ENCODE results near the gene BSPRY. TPM values are rescaled to one million over a fixed set of nuclear protein-coding genes. Genes with fewer than 3 reads are reported as not detected.
A peak's percentile ranks its signal among the peaks of the same experiment; 100 is the strongest.

The BSPRY gene
- total RNA-seq, 1 experiment from 2014 or later = 6.4 TPM

- CTCF ChIA-PET = no interaction called here
- no peaks in the 10 kb centered on the region for H3K9me3 Mint-ChIP-seq
- no peak overlapping the region for H3K4me3 Mint-ChIP-seq
- DNase-seq (ENCODE audit: low spot score) = no peak
- no peak overlapping the region for H3K27ac Mint-ChIP-seq
- POLR2A ChIA-PET = no interaction called here
- TF ChIP-seq NR2C2 (CRISPR knock-in tag; IDR thresholded peaks at IDR 0.05) (no peak), TP53 (CRISPR knock-in tag; IDR thresholded peaks at IDR 0.05) (no peak), ZNF396 (CRISPR knock-in tag; IDR thresholded peaks at IDR 0.05; ENCODE audit: borderline replicate concordance) (no peak), MLX (CRISPR knock-in tag; IDR thresholded peaks at IDR 0.05) (no peak), HMGA2 (CRISPR knock-in tag; IDR thresholded peaks at IDR 0.05) (no peak), FOXP4 (CRISPR knock-in tag; IDR thresholded peaks at IDR 0.05) (no peak), FOXP1 (CRISPR knock-in tag; IDR thresholded peaks at IDR 0.05; ENCODE audit: borderline replicate concordance) (no peak), GTF2I (CRISPR knock-in tag; conservative IDR thresholded peaks at IDR 0.05) (no peak), MYBL2 (CRISPR knock-in tag; IDR thresholded peaks at IDR 0.05) (no peak), PREB (CRISPR knock-in tag; IDR thresholded peaks at IDR 0.05; ENCODE audit: borderline replicate concordance) (no peak), ZNF121 (CRISPR knock-in tag; IDR thresholded peaks at IDR 0.05) (no peak), GABPB1 (CRISPR knock-in tag; IDR thresholded peaks at IDR 0.05) (no peak), OVOL2 (CRISPR knock-in tag; IDR thresholded peaks at IDR 0.05; ENCODE audit: borderline replicate concordance) (no peak), FOXK1 (CRISPR knock-in tag; IDR thresholded peaks at IDR 0.05) (no peak), ZBTB21 (CRISPR knock-in tag; IDR thresholded peaks at IDR 0.05; ENCODE audit: borderline replicate concordance) (no peak), ZNF138 (CRISPR knock-in tag; conservative IDR thresholded peaks at IDR 0.05) (no peak), IRF2 (CRISPR knock-in tag; IDR thresholded peaks at IDR 0.05; ENCODE audit: borderline replicate concordance, low read depth) (no peak), ZNF425 (CRISPR knock-in tag; conservative IDR thresholded peaks at IDR 0.05) (no peak)
- no peak for ATAC-seq
- peaks cover 19% of the 10 kb centered on the region for H3K4me1 Mint-ChIP-seq
- no peaks in the 10 kb centered on the region for H3K36me3 Mint-ChIP-seq
- H3K27me3 Mint-ChIP-seq (ENCODE audit: low read depth) = peaks cover 23% of the 10 kb centered on the region
Observed at GRCh38 chr9:113352411-113352810, 3.1 kb downstream of the BSPRY start.

GRCh38 chr9:113355040-113355596 lies 5.8 kb downstream of the BSPRY start:
- DNase-seq (ENCODE audit: low spot score) (no peak), ATAC-seq (peak; percentile 70)
- TF ChIP-seq TP53 (CRISPR knock-in tag; IDR thresholded peaks at IDR 0.05) (no peak), CREM (CRISPR knock-in tag; IDR thresholded peaks at IDR 0.05) (no peak), NFYB (CRISPR knock-in tag; conservative IDR thresholded peaks at IDR 0.05; ENCODE audit: low read depth) (no peak)
- ChIA-PET POLR2A (interaction anchor here (0.9 kb wide), 1 partner anchor 15 kb away, joined by 3 read pairs; the partner anchor contains the start of gene WDR31), CTCF (interaction anchor here (0.7 to 1.0 kb wide), 7 partner anchors 12 to 55 kb away, joined by 3 to 5 read pairs (median 3); partner anchors contain the start of genes ALAD, C9orf43 and POLE3)
- H3K9me3 Mint-ChIP-seq = no peaks in the 10 kb centered on the region
- no peak overlapping the region for H3K4me3 Mint-ChIP-seq
- H3K4me1 Mint-ChIP-seq = peaks cover 15% of the 10 kb centered on the region
- no peak overlapping the region for H3K27ac Mint-ChIP-seq
- H3K36me3 Mint-ChIP-seq = no peaks in the 10 kb centered on the region
- peaks cover 8% of the 10 kb centered on the region for H3K27me3 Mint-ChIP-seq (ENCODE audit: low read depth)

Data from WTC11 (cell line).